M059J (cell line): ENCODE results near the gene CLDN14. TPM values are rescaled to one million over a fixed set of nuclear protein-coding genes. Genes with fewer than 3 reads are reported as not detected.

ENCODE experiments used
- DNase-seq: peaks from one replicate; pipeline ENCODE4 v3.0.0-alpha.2; 2012; ENCODE audit warnings: low read depth
- total RNA-seq: library from RNA; depleted of rRNA; stranded (reverse); fragments of >200 nt; shearing (Covaris generic); gene quantifications from 2 replicates; pipeline ENCODE4 v1.2.3, GENCODE V29; 2014

The CLDN14 gene
- total RNA-seq, 1 experiment from 2014 or later, result not detected

DNA sequence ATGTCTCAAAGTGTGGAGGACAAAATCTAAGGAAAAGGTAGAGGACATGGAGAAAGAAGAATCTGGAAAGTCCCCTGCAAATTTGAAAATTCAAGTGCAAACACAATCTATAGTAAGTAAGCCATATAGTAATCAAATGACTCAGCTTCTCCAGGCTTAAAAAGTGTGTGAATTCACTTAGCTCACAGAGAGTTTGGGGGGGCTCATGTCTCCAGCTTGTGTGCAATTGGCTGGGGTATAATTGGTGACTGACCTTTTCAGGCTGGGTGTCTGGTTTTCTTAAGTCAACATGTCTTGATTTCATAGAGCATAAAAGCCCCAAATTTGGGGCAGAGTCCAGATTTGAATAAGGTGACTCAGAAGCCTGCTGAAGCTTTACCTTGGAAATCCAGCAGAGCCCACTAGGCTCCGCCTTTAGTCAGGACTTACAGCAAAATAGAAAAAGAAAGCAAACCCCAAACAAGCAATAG, 8.6 kb downstream of the CLDN14 start:
- peak; percentile 54 for DNase-seq

DNA sequence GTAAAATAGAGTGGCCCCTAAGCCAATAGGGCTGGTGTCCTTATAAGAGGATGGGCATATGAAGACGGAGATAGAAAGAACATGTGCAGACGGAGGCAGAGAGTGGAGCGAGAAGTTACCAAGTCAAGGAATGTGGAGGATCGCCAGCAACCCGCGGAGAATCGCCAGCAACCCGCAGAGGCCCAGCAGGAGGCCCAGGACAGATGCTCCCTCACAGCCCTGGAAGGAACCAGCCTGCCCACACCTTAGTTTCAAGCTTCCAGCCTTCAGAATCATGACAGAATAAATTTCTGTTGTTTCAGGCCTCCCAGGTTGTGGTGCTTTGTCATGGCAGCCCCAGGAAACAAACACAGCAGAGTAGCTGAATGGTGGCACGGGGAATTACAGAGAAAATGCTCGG, 9.6 kb downstream of the CLDN14 start:
- DNase-seq, result peak; percentile 26

DNA sequence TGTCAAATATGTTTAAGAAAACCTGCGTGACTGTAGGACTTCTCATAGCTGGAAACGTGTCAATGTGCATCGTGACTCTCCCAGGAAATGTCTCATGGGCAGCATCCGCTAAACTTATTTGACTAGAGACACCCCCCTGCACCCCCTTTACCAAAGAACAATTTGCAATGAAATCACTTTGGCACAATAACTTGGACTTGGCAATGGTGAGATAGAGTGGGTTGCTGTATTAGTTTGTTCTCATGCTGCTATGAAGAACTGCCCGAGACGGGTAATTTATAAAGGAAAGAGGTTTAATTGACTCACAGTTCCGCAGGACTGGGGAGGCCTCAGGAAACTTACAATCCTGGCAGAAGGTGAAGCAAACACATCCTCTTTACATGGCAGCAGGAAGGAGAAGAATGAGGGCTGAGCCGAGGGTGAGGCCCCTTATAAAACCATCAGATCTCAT, 13.8 kb downstream of the CLDN14 start:
- no peak for DNase-seq

DNA sequence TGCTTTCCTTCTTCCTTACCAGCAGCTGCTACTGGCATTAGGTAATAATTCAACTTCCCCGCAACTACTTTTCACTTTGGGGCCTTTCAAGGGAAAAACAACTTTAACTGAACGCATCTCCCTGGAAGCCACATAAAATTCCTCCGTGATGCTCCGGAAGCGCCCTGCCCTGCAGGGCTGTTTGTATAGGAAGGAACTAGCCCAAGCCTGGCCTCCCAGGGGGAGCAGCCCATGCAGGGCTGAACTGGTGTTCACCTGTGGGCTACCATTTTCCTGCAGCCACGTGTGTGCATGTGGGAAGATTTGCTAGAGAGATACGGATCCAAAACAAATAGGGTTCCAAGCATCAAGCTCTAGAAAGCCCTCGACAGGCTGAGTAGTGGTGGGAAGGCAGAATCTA, 14.4 kb downstream of the CLDN14 start:
- DNase-seq, result no peak

DNA sequence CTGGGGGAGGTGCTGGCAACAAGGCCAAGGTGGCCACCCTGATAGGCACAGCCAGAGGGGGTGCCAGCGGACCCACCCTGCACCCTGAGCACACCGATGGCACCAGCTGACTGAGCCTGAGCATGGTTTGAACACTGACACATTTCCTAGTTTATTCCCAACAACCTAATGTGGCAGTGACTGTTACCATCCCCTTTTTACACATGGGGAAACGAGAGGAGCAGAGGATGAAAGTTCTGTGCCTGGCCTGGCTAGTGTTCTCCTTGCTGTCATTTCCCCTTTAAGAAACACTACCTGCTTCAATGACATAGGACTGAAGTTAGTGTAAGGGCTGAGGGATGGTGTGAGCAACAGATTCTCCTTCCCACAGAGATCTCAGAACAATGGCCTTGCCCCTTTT, 15.3 kb downstream of the CLDN14 start:
- DNase-seq, result no peak

DNA sequence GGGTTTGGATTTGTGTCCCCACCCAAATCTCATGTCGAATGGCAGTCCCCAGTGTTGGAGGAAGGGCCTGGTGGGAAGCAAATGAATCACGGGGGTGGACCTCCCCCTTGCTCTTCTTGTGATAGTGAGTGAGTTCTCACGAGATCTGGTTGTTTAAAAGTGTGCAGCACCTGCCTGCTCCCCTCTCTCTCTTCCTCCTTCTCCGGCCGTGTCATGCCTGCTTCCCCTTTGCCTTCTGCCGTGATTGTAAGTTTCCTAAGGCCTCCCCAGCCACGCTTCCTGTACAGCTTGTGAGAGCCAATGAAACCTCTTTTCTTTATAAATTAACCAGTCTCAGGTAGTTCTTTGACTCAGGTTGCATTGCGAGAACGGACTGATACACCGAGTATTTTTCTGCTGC, 15.9 kb downstream of the CLDN14 start:
- DNase-seq, result no peak

DNA sequence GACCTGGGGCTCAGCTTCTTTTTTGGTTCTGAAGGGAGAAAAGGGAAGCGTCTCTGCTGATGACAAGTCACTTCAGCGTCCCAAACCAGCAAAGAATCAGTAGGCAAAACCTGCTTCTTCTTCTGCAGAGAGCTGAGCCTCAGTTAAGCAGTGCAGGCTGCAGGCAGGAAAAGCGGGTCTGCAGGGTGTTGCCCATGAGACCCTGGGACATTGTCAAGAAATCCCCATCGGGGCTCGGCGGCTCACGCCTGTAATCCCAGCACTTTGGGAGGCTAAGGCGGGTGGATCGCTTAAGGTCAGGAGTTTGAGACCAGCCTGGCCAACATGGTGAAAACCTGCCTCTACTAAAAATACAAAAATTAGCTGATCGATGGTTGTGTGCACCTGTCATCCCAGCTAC, 16.7 kb downstream of the CLDN14 start:
- no peak for DNase-seq

DNA sequence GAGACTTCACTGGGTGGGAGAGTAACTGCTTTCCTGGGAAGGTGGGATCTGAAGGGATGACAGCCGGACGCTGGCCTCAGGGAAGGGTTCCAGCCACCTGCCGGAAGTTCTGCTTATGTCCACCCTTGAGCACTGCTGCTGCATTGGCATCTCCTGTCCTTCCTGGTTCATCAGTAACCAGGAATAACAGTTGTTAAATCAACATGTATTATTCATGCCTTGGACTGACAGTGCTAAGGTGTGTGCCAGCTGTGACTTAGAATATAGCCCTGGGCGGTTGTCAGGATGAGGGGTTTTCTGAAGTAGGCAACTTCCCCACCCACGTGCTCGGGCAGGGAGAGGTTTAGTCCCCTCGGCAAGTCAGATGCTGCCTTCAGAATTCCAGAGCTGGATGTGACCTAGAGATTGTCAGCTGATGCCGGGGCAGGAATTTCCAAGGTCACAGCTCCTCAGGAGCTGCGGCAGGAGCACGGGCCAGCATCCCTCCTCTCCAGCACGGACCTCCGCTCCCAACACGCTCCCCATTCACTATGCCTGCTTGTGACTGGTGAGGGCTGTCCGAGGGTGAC, 17.9 kb downstream of the CLDN14 start:
- DNase-seq, result no peak

DNA sequence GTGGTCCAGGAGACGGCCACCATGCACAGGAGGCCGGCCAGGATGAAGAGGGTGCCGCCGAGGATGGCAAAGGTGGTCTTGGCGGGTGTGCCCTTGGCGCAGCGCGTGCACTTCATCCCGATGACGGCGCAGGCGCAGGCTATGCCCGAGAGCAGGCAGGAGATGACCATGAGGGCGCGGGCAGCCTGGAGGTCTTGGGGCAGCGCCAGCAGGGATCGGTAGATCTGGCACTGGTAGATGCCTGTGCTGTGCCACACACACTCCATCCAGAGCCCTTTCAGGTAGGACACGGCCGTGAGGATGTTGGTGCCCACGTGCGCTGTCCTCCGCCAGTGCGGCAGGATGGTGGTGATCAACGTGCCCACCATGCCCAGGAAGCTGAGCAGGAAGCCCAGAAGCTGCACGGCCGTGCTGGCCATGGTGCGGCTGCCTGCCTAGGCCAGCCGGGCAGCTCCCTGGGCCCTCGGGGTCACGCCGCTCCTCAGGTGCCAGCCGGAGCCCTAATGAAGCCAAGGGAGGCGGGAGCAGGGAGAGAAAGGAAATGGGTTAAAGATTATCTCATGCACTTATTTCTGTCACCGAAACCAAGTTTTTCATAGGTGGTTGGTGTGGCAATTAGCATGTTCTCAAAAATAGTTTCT, 18.5 kb downstream of the CLDN14 start:
- no peak for DNase-seq

DNA sequence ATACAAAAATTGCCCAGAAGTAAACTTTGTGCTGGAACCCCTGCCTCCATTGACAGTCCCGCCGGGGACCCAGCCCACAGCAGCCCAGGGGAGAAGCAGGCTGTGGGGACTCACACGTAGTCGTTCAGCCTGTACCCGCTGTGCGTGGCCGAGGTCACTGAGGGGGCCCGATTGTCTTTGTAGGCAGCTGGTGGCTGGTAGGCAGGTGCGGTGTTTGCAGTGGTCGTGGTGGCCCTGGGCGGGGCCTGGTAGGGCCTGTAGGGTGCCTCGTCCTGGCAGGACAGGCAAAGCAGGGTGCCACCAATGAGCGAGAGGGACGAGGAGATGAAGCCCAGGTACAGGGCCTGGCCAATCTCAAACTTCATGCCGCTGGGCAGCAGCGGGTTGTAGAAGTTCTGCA, 19.1 kb downstream of the CLDN14 start:
- no peak for DNase-seq

DNA sequence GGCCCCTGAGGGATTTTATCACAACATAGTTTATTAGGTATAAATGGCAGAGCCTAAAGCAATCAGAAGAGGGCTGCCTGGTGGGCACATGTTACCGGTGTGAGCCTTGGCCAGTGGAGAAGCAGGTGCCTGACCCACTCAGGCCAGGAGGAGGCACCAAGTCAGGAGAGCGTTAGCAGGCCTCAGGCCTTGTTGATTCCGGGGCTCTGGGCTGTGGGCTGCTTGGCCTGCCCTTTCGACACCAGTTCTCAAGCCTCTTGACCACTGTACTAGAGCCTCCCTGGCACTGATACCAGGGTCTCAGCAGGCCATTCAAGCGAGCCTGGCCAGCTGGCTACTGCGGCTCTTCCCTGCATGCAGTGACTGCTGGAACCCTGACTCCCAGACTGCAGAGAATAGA, 20.8 kb downstream of the CLDN14 start:
- DNase-seq, result no peak

DNA sequence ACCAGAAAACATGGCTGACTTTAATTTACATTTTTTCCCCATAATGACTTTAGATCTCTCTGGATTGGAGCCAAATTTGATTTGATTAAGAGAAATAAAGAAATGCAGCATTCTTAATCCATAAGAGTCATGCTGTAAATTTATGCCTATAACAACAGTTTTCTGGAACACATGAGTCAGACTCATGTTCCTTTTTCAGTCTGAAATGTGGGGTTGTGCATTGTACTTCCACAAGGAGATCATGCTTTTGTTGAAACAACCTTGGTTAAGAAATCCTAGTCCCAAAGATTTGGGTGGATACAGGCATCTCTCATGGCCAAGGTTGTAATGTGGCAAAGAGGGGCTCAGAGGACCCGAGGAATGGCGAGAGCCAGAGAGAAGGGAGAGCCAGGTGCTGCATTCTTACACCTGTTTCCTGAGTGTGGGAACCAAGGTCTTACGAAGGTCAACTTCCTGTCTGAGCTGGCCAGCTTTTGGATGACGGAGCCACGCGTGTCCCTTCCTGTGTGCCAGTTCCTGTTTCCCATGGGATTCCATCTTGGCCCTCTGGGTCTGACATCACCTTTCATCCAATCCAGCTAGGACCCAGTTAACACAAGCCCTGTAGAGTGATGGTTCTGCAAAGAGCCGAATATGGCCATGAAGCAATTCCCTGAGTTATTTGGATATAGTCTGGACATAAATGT, 23.1 kb downstream of the CLDN14 start:
- DNase-seq, result no peak

DNA sequence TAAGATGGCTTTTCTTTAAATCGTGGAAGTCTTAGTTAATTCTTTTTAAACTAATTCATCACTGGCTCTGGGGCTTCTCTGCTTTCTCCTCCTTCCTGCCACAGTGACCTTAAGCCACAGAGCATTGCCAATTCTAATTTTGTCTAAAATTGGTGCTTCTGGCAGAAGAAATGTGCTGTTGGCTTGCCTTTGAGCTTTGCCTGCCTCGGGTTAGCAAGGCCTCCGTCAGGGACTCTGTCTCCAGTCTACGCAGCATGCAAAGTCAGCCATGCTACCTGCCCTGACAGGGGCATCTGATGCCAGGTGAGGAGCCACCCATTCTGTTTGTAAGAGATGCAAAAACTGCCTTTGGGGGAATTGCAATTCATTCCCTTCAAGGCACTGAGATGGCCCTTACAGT, 25.2 kb downstream of the CLDN14 start:
- DNase-seq, result no peak

DNA sequence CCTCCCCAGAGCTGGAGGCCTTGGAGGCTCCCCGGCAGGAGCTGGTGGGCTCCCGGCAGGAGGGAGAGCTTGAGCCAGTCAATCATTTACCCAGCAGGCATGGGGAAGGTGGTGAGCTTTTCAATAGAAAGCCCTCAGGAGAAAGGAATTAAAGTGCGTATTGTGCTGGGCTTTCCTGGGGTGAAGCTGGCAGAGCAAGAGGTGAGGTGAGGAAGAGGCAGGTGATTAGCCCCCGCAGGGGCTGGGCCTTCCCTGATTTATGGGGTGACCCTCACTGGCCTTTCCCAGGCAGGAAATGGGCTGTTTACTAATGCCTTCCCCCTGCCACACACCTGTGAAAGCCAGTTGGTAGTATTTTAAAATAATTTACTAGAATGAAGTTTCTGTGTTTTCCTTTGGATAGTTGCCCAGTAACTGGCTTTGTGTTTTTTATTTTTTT, 25.8 kb downstream of the CLDN14 start:
- DNase-seq, result no peak

DNA sequence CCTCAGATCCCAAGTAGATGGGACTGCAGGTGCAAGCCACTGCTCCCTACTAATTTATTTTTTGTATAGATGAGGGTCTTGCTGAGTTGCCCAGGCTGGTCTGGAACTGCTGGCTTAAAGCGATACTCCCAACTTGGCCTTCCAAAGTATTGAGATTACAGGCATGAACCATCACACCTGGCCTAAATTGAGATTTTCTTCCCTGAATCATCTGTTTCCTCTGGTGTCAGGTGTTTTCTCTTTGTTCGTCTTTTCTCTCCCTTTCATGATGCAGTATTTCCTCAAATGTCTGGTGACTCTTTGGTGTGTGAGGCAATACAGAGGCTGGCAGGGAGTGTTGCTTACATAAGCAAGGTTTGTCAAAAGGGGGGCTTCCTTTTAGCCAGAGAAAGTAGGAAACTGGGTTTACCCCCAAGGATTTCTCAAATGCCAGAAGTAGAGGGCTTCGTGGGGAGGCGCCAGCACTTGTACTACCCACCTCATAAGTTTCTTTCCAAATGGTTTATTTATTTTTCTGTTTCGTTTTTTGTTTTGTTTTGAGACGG, 27.6 kb downstream of the CLDN14 start:
- DNase-seq, result no peak

DNA sequence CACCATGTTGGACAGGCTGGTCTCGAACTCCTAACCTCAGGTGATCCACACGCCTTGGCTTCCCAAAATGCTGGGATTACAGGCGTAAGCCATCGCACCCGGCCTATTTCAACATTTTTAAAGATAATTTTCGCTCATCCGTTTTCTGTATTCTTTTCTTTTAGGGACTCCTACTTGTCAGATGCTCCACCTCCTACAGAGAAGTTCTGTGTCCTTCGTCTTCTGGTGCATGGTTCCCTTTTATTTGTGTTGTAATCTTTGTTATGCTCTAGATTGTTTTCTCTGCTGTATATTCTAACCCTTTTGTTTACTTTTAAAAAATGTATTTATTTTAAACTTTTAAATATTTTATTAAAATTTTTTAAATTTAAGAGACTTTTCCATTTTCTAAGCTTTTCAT, 28.4 kb downstream of the CLDN14 start:
- no peak for DNase-seq

DNA sequence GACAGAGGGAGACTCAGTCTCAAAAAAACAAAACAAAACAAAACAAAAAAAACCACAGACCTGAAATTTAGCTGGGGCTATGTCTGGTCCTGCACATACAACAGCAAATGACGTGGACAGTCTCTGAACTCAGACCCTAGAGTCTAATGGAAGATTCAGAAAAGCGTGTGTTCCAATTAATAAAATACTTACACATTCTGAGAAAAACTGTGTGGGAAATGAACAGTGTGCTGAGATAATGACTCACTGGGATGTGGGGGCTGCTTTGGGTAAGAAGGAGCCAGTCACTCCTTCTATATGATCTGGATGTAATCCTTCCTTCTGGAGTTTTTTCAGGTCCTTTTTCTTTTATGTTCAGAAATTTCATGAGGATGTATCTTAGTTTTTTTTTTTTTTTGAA, 29.4 kb downstream of the CLDN14 start:
- DNase-seq, result peak; percentile 36

DNA sequence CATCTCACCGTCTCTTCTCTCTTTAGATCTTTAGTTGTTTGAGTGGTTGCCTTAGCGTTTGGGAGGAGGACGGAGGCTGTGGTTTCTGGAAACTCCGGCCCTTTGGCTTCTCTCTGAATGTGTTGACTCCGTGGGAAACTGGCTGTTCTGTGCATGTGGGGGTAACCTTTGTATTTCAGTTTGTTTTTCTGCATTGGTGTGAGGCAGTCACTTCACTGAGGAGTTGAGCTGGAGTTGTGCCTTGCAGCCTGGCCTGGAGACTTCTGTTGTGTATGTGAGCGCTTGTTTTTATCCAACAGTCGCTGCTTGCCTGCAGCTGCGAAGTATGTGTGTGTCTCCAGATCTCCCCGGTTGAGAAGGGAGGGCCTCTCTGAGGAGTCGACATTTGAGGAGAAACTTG, 33.6 kb downstream of the CLDN14 start:
- no peak for DNase-seq

DNA sequence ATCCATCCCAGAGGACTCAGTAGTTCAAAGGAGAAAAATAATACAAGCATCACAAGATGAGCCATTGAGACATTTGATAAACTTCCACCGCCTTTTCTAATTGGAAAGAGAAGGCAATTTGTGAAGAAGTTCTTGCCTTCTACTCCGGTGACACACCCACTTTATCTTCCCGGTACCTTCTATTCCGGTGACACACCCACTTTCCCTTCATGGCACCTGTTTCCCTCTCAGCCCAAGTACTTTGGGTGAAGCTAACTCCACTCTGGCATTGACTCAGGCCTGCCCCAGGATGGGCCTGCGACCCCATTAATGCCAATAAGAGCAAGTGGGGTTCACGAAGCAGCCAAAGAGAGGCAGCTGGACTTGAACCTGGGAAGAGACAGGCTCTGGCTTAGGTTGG, 38.2 kb downstream of the CLDN14 start:
- no peak for DNase-seq

DNA sequence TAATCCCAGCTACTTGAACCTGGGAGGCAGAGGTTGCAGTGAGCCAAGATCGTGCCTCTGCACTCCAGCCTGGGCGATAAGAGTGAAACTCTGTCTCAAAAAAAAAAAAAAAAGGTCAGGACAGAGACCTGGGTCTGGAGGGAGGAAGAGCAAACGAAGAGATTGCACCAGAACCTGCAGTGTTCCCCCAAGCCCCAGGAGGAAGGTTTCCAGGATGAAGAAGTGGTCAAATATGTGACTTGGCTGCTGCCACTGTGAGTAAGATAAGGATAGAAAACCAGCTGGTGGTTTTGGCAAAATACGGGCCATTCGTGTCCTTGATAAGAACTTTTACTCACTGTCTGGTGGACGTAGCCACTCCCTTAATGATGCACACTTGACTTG, 42.2 kb downstream of the CLDN14 start:
- peak; percentile 95 for DNase-seq

DNA sequence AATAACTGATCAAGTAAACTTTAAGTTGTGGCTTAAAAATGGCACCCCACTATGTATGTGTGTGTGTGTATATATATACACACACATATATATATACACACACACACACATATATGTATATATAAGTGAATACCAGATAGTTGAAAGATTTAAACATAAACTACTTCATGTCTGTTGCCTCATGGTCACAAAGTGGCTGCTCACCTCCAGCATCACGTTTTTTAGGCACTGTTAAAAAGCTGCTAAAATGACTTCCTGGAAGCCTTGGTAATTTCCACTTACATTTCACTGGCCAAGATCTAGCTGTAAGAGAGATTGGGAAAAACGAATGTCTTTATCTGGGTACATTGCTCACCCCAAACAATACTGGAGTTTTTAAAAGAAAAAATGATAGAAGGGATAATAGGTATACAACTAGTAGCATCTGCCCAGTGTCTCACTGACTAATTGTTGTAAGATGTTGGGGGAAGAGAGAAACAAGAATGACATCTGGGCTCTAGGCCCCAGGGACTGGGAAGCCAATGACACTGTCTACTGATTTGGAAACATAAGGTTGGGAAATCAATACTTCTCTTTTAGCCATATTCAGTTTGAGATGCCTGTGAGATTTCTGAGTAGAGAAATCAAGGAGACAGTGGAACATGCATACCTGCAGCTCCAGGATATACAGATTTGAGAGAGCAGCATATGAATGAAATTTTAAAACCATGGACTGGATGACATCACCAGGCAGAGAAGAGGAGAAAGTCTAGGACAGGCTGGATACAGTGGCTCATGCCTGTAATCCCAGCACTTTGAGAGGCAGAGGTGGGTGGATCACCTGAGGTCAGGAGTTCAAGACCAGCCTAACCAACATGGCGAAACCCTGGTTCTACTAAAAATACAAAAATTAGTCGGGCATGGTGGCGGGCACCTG, 42.8 kb downstream of the CLDN14 start:
- DNase-seq, result peak; percentile 41

DNA sequence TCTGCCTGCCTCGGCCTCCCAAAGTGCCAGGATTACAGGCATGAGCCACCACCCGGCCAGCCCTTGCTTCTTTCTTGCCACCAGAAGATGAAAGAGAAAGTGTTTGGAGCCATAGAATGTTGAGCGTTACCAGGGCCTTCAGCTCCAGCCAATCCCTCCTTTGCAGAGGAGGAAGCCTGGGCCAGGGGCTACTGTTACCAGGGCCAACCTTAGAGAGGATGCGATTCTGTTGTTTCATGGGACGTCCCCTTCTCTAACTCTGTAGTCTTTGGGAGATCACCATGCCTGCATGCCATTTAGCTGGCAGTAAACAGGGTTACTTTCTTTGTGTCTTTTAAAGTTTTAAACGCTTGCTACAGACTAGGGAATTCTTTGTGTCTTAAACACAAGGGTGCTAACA, 45.8 kb downstream of the CLDN14 start:
- DNase-seq, result no peak
